GM12872 (cell line): Measurements from ENCODE around the gene RBMY1F.
"Not testable (repeated sequence)": the region's sequence is repeated elsewhere in the genome, so short reads cannot be mapped to it uniquely, and the experiment has no call there.

ENCODE experiments used
- TF ChIP-seq, protein P1 (sequence below): IDR thresholded peaks from 3 replicates; pipeline ENCODE4 v1.5.1; 2011; ENCODE audit warnings: low read depth, mild to moderate bottlenecking, low read length, moderate library complexity; ENCODE audit not compliant: insufficient read depth

The RBMY1F gene

DNA sequence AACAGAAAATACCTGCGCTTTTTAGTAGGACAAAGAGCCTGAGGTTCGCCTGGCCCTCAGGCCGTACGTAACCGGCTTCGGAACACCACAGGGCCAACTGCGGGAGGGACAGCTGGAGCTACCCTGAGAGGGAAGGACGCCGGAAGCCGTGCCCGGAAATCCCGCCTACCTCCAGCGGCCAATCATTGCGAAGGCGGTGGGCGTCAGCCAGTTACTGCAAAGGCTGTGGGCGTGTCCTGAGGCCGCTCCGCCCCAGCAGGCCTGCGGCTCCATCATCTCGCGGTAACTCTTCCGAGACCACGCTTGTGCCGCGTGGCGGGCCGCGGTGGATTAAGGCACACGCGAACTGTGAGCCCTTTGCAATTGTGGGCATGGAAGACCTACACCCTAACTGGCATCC is at the start of gene RBMY1F:
RBMY1F (minus strand) TSS at position 101 of the 400 bp plus-strand sequence. CDS start 1,954 bp downstream, outside the sequence.
- TF ChIP-seq, protein P1, sequence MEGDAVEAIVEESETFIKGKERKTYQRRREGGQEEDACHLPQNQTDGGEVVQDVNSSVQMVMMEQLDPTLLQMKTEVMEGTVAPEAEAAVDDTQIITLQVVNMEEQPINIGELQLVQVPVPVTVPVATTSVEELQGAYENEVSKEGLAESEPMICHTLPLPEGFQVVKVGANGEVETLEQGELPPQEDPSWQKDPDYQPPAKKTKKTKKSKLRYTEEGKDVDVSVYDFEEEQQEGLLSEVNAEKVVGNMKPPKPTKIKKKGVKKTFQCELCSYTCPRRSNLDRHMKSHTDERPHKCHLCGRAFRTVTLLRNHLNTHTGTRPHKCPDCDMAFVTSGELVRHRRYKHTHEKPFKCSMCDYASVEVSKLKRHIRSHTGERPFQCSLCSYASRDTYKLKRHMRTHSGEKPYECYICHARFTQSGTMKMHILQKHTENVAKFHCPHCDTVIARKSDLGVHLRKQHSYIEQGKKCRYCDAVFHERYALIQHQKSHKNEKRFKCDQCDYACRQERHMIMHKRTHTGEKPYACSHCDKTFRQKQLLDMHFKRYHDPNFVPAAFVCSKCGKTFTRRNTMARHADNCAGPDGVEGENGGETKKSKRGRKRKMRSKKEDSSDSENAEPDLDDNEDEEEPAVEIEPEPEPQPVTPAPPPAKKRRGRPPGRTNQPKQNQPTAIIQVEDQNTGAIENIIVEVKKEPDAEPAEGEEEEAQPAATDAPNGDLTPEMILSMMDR = not testable (repeated sequence)
